Measurements from ENCODE around the gene SERPINB6.

GRCh38 chr6:2914318-2914660 is 57.1 kb downstream of the SERPINB6 start:
- TF ChIP-seq, protein P1, sequence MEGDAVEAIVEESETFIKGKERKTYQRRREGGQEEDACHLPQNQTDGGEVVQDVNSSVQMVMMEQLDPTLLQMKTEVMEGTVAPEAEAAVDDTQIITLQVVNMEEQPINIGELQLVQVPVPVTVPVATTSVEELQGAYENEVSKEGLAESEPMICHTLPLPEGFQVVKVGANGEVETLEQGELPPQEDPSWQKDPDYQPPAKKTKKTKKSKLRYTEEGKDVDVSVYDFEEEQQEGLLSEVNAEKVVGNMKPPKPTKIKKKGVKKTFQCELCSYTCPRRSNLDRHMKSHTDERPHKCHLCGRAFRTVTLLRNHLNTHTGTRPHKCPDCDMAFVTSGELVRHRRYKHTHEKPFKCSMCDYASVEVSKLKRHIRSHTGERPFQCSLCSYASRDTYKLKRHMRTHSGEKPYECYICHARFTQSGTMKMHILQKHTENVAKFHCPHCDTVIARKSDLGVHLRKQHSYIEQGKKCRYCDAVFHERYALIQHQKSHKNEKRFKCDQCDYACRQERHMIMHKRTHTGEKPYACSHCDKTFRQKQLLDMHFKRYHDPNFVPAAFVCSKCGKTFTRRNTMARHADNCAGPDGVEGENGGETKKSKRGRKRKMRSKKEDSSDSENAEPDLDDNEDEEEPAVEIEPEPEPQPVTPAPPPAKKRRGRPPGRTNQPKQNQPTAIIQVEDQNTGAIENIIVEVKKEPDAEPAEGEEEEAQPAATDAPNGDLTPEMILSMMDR (conservative IDR thresholded peaks at IDR 0.05; ENCODE audit: low read depth, low read length): no peak
- no peak for TF ChIP-seq RCOR1 (IDR thresholded peaks at IDR 0.05; ENCODE audit: insufficient replicate concordance, low read length)
- no peak for TF ChIP-seq POLR2A (IDR thresholded peaks at IDR 0.05; ENCODE audit: low read depth, low read length)
- no peak for TF ChIP-seq RAD21 (IDR thresholded peaks at IDR 0.05; ENCODE audit: low read length)
- no peak for TF ChIP-seq SMC3 (IDR thresholded peaks at IDR 0.05; ENCODE audit: low read depth, low read length)
- no peak for TF ChIP-seq BHLHE40 (IDR thresholded peaks at IDR 0.05; ENCODE audit: low read depth, low read length)
- TF ChIP-seq, protein P2, sequence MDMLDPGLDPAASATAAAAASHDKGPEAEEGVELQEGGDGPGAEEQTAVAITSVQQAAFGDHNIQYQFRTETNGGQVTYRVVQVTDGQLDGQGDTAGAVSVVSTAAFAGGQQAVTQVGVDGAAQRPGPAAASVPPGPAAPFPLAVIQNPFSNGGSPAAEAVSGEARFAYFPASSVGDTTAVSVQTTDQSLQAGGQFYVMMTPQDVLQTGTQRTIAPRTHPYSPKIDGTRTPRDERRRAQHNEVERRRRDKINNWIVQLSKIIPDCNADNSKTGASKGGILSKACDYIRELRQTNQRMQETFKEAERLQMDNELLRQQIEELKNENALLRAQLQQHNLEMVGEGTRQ (IDR thresholded peaks at IDR 0.05; ENCODE audit: low read depth, low read length): no peak
- TF ChIP-seq MAZ (IDR thresholded peaks at IDR 0.05; ENCODE audit: borderline replicate concordance, low read depth, low read length): no peak
- TF ChIP-seq MAFK (IDR thresholded peaks at IDR 0.05; ENCODE audit: low read depth, low read length): no peak
- TF ChIP-seq FOS (IDR thresholded peaks at IDR 0.05; ENCODE audit: low read depth, low read length): no peak
